SK-N-SH (cell line): ENCODE results near the gene ZBTB22. TPM values are rescaled to one million over a fixed set of nuclear protein-coding genes. Genes with fewer than 3 reads are reported as not detected.

ENCODE experiments used
- CTCF ChIA-PET: fragments of 300-600, 350-600 bp; formaldehyde crosslinking; extraction: SDS; loops from one replicate; lab custom pipeline; 2021; lab: Yijun Ruan, JAX
- POLR2A ChIA-PET: fragments of 350-600 bp; sonication (Branson Sonifier 250); formaldehyde crosslinking; extraction: SDS; loops from one replicate; lab custom pipeline; 2020; ENCODE audit warnings: antibody characterized with exemption, inconsistent platforms; lab: Yijun Ruan, JAX
- DNase-seq: peaks from one replicate; pipeline ENCODE4 v3.0.0; 2012
- H2AFZ ChIP-seq: fragments of 200-600 bp; sonication (generic); 2 replicates; pipeline ENCODE4 v1.8.1; 2016; ENCODE audit warnings: antibody characterized with exemption, mild to moderate bottlenecking, low read depth
- H3F3A ChIP-seq: fragments of 200-600 bp; sonication (generic); replicated peaks from 2 replicates; pipeline ENCODE3; 2016; ENCODE audit warnings: antibody characterized with exemption, mild to moderate bottlenecking; ENCODE audit not compliant: insufficient read depth
- H3K27ac ChIP-seq, 2 experiments: fragments of 200-500 bp in 1 of 2; fragments of 200-600 bp in 1 of 2; sonication (Bioruptor generic) in 1 of 2; sonication (generic), shearing (Covaris generic) in 1 of 2; 2 replicates each; pipeline versions ENCODE4 v1.5.1 to v1.6.1; 2014 to 2016; ENCODE audit warnings: low read depth in 2 of 2, inconsistent platforms in 1 of 2, low read length in 1 of 2, mild to moderate bottlenecking in 1 of 2, mixed read lengths in 1 of 2
- H3K27me3 ChIP-seq: fragments of 200-600 bp; sonication (generic), shearing (Covaris generic); 2 replicates; pipeline ENCODE4 v1.6.1; 2016; ENCODE audit warnings: mixed run types; ENCODE audit not compliant: insufficient read depth
- H3K36me3 ChIP-seq, 2 experiments: fragments of 200-500 bp in 1 of 2; fragments of 200-600 bp in 1 of 2; sonication (Bioruptor generic) in 1 of 2; sonication (generic) in 1 of 2; replicated peaks in 1 of 2; 2 replicates each; pipeline versions ENCODE3 to v1.5.1; 2014 to 2016; ENCODE audit warnings: low read length in 1 of 2, mild to moderate bottlenecking in 1 of 2; ENCODE audit not compliant: insufficient read depth in 2 of 2, control insufficient read depth in 1 of 2
- H3K4me1 ChIP-seq, 2 experiments: fragments of 200-500 bp in 1 of 2; fragments of 200-600 bp in 1 of 2; sonication (Bioruptor generic) in 1 of 2; sonication (generic), shearing (Covaris generic) in 1 of 2; 2 replicates each; pipeline versions ENCODE4 v1.5.1 to v1.6.1; 2014 to 2016; ENCODE audit warnings: low read depth in 1 of 2, low read length in 1 of 2, mixed run types in 1 of 2; ENCODE audit not compliant: insufficient read depth in 2 of 2, control insufficient read depth in 1 of 2
- H3K4me2 ChIP-seq: fragments of 200-600 bp; sonication (generic), shearing (Covaris generic); 2 replicates; pipeline ENCODE4 v1.6.1; 2017; ENCODE audit warnings: mixed run types
- H3K4me3 ChIP-seq, 2 experiments: fragments of 200-500 bp in 1 of 2; fragments of 200-600 bp in 1 of 2; sonication (Bioruptor generic) in 1 of 2; sonication (generic), shearing (Covaris generic) in 1 of 2; 2 replicates each; pipeline versions ENCODE4 v1.5.1 to v1.8.1; 2014 to 2016; ENCODE audit warnings: low read depth in 2 of 2, inconsistent platforms in 1 of 2, low read length in 1 of 2, mild to moderate bottlenecking in 1 of 2, mixed read lengths in 1 of 2, moderate library complexity in 1 of 2
- H3K79me2 ChIP-seq: fragments of 200-600 bp; sonication (generic); 2 replicates; pipeline ENCODE4 v1.8.1; 2017; ENCODE audit warnings: mild to moderate bottlenecking; ENCODE audit not compliant: insufficient read depth
- H3K9ac ChIP-seq: fragments of 200-600 bp; sonication (generic); 2 replicates; pipeline ENCODE4 v1.6.1; 2017; ENCODE audit warnings: mixed run types
- H3K9me2 ChIP-seq: fragments of 200-600 bp; sonication (generic); 2 replicates; pipeline ENCODE4 v1.6.1; 2017; ENCODE audit warnings: mixed run types
- H3K9me3 ChIP-seq: fragments of 200-600 bp; sonication (generic); 2 replicates; pipeline ENCODE4 v1.6.1; 2017; ENCODE audit warnings: mixed run types, mild to moderate bottlenecking, moderate library complexity
- H4K20me1 ChIP-seq: fragments of 200-600 bp; sonication (generic); 2 replicates; pipeline ENCODE4 v1.6.1; 2017; ENCODE audit warnings: mild to moderate bottlenecking, mixed run types; ENCODE audit not compliant: insufficient read depth
- EP300 ChIP-seq, 2 experiments: IDR thresholded peaks; 2 replicates each; pipeline versions ENCODE4 v1.4.0 to v1.6.1; 2012; ENCODE audit warnings: borderline replicate concordance in 1 of 2, low read depth in 1 of 2, low read length in 1 of 2
- EZH2phosphoT487 ChIP-seq: fragments of 200-600 bp; sonication (generic); IDR thresholded peaks from 2 replicates; pipeline ENCODE4 v1.6.1; 2017; ENCODE audit warnings: low read depth, mixed run types, mild to moderate bottlenecking, antibody characterized with exemption, moderate library complexity, borderline replicate concordance
- FOSL2 ChIP-seq: IDR thresholded peaks from 2 replicates; pipeline ENCODE4 v1.4.0; 2012; ENCODE audit warnings: low read depth, mild to moderate bottlenecking, moderate library complexity, borderline replicate concordance
- FOXJ3 ChIP-seq: sonication (generic); formaldehyde crosslinking; IDR thresholded peaks from 2 replicates; pipeline ENCODE4 v1.5.1; 2020; ENCODE audit warnings: mild to moderate bottlenecking, missing genetic modification reagents
- FOXM1 ChIP-seq: IDR thresholded peaks from 2 replicates; pipeline ENCODE4 v1.4.0; 2012; ENCODE audit warnings: low read depth, mild to moderate bottlenecking
- JUND ChIP-seq: IDR thresholded peaks from 2 replicates; pipeline ENCODE4 v1.4.0; 2012
- MEF2A ChIP-seq: IDR thresholded peaks from 2 replicates; pipeline ENCODE4 v1.4.0; 2012; ENCODE audit warnings: low read depth, borderline replicate concordance
- MXI1 ChIP-seq: IDR thresholded peaks from 2 replicates; pipeline ENCODE4 v1.6.1; 2012; ENCODE audit warnings: mild to moderate bottlenecking, low read depth, low read length, improper control_type of control experiment
- NFIC ChIP-seq: IDR thresholded peaks from 2 replicates; pipeline ENCODE4 v1.4.0; 2012; ENCODE audit warnings: borderline replicate concordance
- NRF1 ChIP-seq: IDR thresholded peaks from 2 replicates; pipeline ENCODE4 v1.6.1; 2012; ENCODE audit warnings: low read depth, mild to moderate bottlenecking, low read length
- RCOR1 ChIP-seq: fragments of 150-350 bp; IDR thresholded peaks from 2 replicates; pipeline ENCODE4 v1.6.1; 2017; ENCODE audit warnings: antibody characterized with exemption, low read length
- RFX5 ChIP-seq: IDR thresholded peaks from 2 replicates; pipeline ENCODE4 v1.6.1; 2012; ENCODE audit warnings: mild to moderate bottlenecking, improper control_type of control experiment, low read length
- SIN3A ChIP-seq: IDR thresholded peaks from 2 replicates; pipeline ENCODE4 v1.6.1; 2012; ENCODE audit warnings: low read depth, mild to moderate bottlenecking, low read length, moderate library complexity, borderline replicate concordance
- SMC3 ChIP-seq: IDR thresholded peaks from 2 replicates; pipeline ENCODE4 v1.6.1; 2012; ENCODE audit warnings: low read depth, low read length, improper control_type of control experiment
- TAF1 ChIP-seq: IDR thresholded peaks from 2 replicates; pipeline ENCODE4 v1.6.1; 2012; ENCODE audit warnings: low read depth, mild to moderate bottlenecking, low read length, moderate library complexity, borderline replicate concordance
- TCF12 ChIP-seq: IDR thresholded peaks from 2 replicates; pipeline ENCODE4 v1.4.0; 2012
- TEAD4 ChIP-seq: IDR thresholded peaks from 2 replicates; pipeline ENCODE4 v1.4.0; 2012; ENCODE audit warnings: mild to moderate bottlenecking, borderline replicate concordance; ENCODE audit not compliant: insufficient read depth
- YY1 ChIP-seq: IDR thresholded peaks from 2 replicates; pipeline ENCODE4 v1.4.0; 2012; ENCODE audit warnings: low read depth, mild to moderate bottlenecking
- WGBS: methylation state at CpG from one replicate; pipeline ENCODE4 v1.1.6; 2017; ENCODE audit warnings: low lambda C conversion rate; 5-methylcytosine and 5-hydroxymethylcytosine counted together
- polyA plus RNA-seq, 3 experiments: library from polyadenylated mRNA; depleted of rRNA; stranded (reverse); fragments of >200 nt; gene quantifications; 2 replicates each; pipeline ENCODE4 v1.2.3, GENCODE V29; 2012
- TF ChIP-seq, protein P1 (sequence below): IDR thresholded peaks from 2 replicates; pipeline ENCODE4 v1.4.0; 2012; ENCODE audit warnings: low read depth, borderline replicate concordance
- TF ChIP-seq, protein P2 (sequence below): IDR thresholded peaks from 2 replicates; pipeline ENCODE4 v1.6.1; 2012; ENCODE audit warnings: mild to moderate bottlenecking, low read depth, low read length, moderate library complexity
- TF ChIP-seq, protein P3 (sequence below): fragments of 150-350 bp; IDR thresholded peaks from 2 replicates; pipeline ENCODE4 v1.6.1; 2016; ENCODE audit warnings: mild to moderate bottlenecking, low read depth, low read length

ZBTB22 gene
- polyA plus RNA-seq, 1 of the 3 experiments (the other 2 are of a cell fraction), result 19.5 TPM

DNA sequence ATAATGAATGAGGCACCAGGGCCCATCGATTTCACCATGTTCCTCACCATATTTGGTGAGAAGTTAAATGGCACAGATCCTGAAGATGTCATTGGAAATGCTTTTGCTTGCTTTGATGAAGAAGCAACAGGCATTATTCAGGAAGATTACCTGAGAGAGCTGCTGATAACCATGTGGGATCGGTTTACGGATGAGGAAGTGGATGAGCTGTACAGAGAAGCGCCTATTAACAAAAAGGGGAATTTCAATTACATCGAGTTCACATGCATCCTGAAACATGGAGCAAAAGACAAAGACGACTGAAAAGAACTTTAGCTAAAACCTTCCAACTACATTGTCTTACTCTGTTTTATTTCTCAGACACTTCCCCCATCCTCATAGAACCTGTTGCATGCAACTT lies 21.6 kb upstream of the ZBTB22 start:
- Histone ChIP-seq H3K27ac (no peak overlapping the region), H4K20me1 (no peaks in the 10 kb centered on the region), H3K4me1 (no peaks in the 10 kb centered on the region), H3K9me3 (no peaks in the 10 kb centered on the region), H3K27me3 (no peaks in the 10 kb centered on the region), H2AFZ (no peak overlapping the region), H3K9ac (no peak overlapping the region), H3K4me3 (no peak overlapping the region), H3K36me3 (no peaks in the 10 kb centered on the region), H3F3A (no peaks in the 10 kb centered on the region), H3K4me2 (no peak overlapping the region), H3K79me2 (no peaks in the 10 kb centered on the region), H3K9me2 (no peaks in the 10 kb centered on the region)
- TF ChIP-seq EZH2phosphoT487 (no peak), YY1 (no peak), MXI1 (no peak)
- WGBS, result 87% methylated on average over 6 of the region's 6 CpGs
- CTCF ChIA-PET, result interaction anchor here (1.0 kb wide), 1 partner anchor 40 kb away, joined by 4 read pairs; no protein-coding TSS in a partner anchor
- no peak for DNase-seq
- POLR2A ChIA-PET, result no interaction called here

DNA sequence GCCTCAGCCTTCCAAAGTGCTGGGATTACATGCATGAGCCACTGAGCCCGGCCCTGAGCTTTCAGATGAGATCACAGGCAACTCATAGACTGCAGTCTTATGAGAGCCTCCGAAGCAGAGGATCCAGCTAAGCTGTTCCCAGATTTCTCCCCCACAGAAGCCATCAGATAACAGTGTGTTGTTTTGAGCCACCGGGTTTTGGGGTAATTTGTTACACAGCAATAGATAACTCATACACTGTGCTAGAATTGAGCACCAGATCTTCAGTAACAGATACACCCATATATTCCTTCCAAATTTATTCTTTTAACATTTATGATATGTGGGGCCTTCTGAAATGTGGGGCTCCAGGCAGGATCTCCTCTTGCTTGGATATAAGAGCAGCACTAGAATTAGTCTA lies 19.0 kb upstream of the ZBTB22 start:
- Histone ChIP-seq H3K9me3 (no peaks in the 10 kb centered on the region), H3K4me1 (no peaks in the 10 kb centered on the region), H3F3A (no peaks in the 10 kb centered on the region), H4K20me1 (no peaks in the 10 kb centered on the region), H3K27ac (no peak overlapping the region), H2AFZ (no peak overlapping the region), H3K36me3 (no peaks in the 10 kb centered on the region), H3K27me3 (no peaks in the 10 kb centered on the region), H3K79me2 (no peaks in the 10 kb centered on the region), H3K4me2 (no peak overlapping the region), H3K4me3 (no peak overlapping the region), H3K9me2 (no peaks in the 10 kb centered on the region), H3K9ac (no peak overlapping the region)
- TF ChIP-seq EP300 (IDR thresholded peaks at IDR 0.05; ENCODE audit: borderline replicate concordance in 1 of 2, low read depth in 1 of 2, low read length in 1 of 2) (no peak), TCF12 (no peak), FOXM1 (no peak), TEAD4 (no peak), JUND (no peak), SIN3A (no peak), TAF1 (no peak), MXI1 (no peak), RCOR1 (no peak), MEF2A (no peak), NRF1 (no peak), FOSL2 (no peak), SMC3 (no peak), FOXJ3 (CRISPR knock-in tag) (no peak), NFIC (no peak), RFX5 (no peak)
- TF ChIP-seq, protein P1, sequence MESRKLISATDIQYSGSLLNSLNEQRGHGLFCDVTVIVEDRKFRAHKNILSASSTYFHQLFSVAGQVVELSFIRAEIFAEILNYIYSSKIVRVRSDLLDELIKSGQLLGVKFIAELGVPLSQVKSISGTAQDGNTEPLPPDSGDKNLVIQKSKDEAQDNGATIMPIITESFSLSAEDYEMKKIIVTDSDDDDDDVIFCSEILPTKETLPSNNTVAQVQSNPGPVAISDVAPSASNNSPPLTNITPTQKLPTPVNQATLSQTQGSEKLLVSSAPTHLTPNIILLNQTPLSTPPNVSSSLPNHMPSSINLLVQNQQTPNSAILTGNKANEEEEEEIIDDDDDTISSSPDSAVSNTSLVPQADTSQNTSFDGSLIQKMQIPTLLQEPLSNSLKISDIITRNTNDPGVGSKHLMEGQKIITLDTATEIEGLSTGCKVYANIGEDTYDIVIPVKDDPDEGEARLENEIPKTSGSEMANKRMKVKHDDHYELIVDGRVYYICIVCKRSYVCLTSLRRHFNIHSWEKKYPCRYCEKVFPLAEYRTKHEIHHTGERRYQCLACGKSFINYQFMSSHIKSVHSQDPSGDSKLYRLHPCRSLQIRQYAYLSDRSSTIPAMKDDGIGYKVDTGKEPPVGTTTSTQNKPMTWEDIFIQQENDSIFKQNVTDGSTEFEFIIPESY, result no peak
- TF ChIP-seq, protein P2, sequence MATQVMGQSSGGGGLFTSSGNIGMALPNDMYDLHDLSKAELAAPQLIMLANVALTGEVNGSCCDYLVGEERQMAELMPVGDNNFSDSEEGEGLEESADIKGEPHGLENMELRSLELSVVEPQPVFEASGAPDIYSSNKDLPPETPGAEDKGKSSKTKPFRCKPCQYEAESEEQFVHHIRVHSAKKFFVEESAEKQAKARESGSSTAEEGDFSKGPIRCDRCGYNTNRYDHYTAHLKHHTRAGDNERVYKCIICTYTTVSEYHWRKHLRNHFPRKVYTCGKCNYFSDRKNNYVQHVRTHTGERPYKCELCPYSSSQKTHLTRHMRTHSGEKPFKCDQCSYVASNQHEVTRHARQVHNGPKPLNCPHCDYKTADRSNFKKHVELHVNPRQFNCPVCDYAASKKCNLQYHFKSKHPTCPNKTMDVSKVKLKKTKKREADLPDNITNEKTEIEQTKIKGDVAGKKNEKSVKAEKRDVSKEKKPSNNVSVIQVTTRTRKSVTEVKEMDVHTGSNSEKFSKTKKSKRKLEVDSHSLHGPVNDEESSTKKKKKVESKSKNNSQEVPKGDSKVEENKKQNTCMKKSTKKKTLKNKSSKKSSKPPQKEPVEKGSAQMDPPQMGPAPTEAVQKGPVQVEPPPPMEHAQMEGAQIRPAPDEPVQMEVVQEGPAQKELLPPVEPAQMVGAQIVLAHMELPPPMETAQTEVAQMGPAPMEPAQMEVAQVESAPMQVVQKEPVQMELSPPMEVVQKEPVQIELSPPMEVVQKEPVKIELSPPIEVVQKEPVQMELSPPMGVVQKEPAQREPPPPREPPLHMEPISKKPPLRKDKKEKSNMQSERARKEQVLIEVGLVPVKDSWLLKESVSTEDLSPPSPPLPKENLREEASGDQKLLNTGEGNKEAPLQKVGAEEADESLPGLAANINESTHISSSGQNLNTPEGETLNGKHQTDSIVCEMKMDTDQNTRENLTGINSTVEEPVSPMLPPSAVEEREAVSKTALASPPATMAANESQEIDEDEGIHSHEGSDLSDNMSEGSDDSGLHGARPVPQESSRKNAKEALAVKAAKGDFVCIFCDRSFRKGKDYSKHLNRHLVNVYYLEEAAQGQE, result no peak
- TF ChIP-seq, protein P3, sequence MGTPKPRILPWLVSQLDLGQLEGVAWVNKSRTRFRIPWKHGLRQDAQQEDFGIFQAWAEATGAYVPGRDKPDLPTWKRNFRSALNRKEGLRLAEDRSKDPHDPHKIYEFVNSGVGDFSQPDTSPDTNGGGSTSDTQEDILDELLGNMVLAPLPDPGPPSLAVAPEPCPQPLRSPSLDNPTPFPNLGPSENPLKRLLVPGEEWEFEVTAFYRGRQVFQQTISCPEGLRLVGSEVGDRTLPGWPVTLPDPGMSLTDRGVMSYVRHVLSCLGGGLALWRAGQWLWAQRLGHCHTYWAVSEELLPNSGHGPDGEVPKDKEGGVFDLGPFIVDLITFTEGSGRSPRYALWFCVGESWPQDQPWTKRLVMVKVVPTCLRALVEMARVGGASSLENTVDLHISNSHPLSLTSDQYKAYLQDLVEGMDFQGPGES, result no peak
- POLR2A ChIA-PET, result no interaction called here
- no peak for DNase-seq
- 58% methylated on average over 2 of the region's 3 CpGs for WGBS
- CTCF ChIA-PET, result interaction anchor here (5.9 kb wide), 1 partner anchor 9 kb away, joined by 30 read pairs; no protein-coding TSS in a partner anchor
